HG03571 (cell line): ENCODE data around the gene MTMR2.

Source experiments
- ATAC-seq: cut with Tn5 transposase; IDR thresholded peaks from one replicate; pipeline ENCODE4 v1.9.1; 2021; ENCODE audit not compliant: unreplicated experiment

MTMR2 gene

GRCh38 chr11:95923728-95924413, at the start of gene MTMR2:
Gene MTMR2 (minus strand): TSS chr11:95924107. CDS start chr11:95923954, 153 bp downstream.
- peak; percentile 100 for ATAC-seq

GRCh38 chr11:95972060-95972459, 48.2 kb upstream of the MTMR2 start:
- ATAC-seq: no peak

- no peak for ATAC-seq
Measured at GRCh38 chr11:95968585-95968984, 44.7 kb upstream of the MTMR2 start.

GRCh38 chr11:95964281-95964680, 40.4 kb upstream of the MTMR2 start:
- ATAC-seq: no peak

- no peak for ATAC-seq
Measured at GRCh38 chr11:95961758-95962157, 37.9 kb upstream of the MTMR2 start.

- ATAC-seq: no peak
Measured at GRCh38 chr11:95950905-95951304, 27.0 kb upstream of the MTMR2 start.

- ATAC-seq: no peak
Measured at GRCh38 chr11:95948637-95949036, 24.7 kb upstream of the MTMR2 start.

GRCh38 chr11:95944623-95945022, 20.7 kb upstream of the MTMR2 start:
- no peak for ATAC-seq

GRCh38 chr11:95943546-95943945, 19.6 kb upstream of the MTMR2 start:
- no peak for ATAC-seq

- no peak for ATAC-seq
Measured at GRCh38 chr11:95939091-95939490, 15.2 kb upstream of the MTMR2 start.

GRCh38 chr11:95937358-95937757, 13.5 kb upstream of the MTMR2 start:
- no peak for ATAC-seq

GRCh38 chr11:95933594-95933993, 9.7 kb upstream of the MTMR2 start:
- no peak for ATAC-seq

- ATAC-seq: no peak
Measured at GRCh38 chr11:95931916-95932315, 8.0 kb upstream of the MTMR2 start.

GRCh38 chr11:95930948-95931347, 7.0 kb upstream of the MTMR2 start:
- no peak for ATAC-seq

GRCh38 chr11:95926726-95927125, 2.8 kb upstream of the MTMR2 start:
- ATAC-seq: no peak

- ATAC-seq: no peak
Measured at GRCh38 chr11:95925011-95925410, 1.1 kb upstream of the MTMR2 start.

GRCh38 chr11:95924414-95924760, 480 bp upstream of the MTMR2 start:
- ATAC-seq: no peak

GRCh38 chr11:95923439-95923727, 524 bp downstream of the MTMR2 start:
- ATAC-seq: no peak

GRCh38 chr11:95922536-95923438, 1.1 kb downstream of the MTMR2 start:
- no peak for ATAC-seq

- ATAC-seq: no peak
Measured at GRCh38 chr11:95922099-95922498, 1.8 kb downstream of the MTMR2 start.

GRCh38 chr11:95920460-95921105, 3.3 kb downstream of the MTMR2 start:
- no peak for ATAC-seq

GRCh38 chr11:95919514-95919913, 4.4 kb downstream of the MTMR2 start:
- ATAC-seq: no peak
